Activated CD4-positive, CD25-positive, alpha-beta regulatory T cell treated with anti-CD3 and anti-CD28 coated beads, Interleukin-2, amount 50 U/mL, for 72 hours (primary cell): ENCODE results near the gene TFEB.

ENCODE experiments used
- DNase-seq: peaks from one replicate; pipeline ENCODE4 v3.0.0; 2021

TFEB gene

DNA sequence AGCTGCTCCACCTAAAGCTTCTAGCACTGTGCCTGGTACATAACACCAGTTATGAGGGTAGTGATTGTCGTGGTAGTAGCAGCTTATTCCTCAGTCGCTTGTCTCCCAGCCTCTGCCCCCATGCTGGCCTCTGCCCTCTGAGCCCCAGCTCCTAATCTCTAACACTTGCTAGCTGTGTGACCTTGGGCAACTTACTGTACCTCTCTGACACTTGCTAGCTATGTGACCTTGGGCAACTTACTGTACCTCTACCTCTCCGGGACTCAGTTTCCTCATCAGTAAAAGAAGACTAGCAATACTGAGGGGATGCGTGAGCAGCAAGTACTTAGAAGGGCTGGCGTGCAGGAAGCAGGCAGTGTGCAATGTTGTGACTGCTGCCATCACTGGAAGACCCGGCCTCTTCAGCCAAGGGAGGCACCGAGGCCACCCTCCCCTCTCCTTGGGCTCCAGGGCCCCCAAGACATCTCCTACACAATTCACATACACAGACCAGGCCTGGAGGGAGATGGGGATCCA, 87.3 kb downstream of the TFEB start:
- DNase-seq: no peak

DNA sequence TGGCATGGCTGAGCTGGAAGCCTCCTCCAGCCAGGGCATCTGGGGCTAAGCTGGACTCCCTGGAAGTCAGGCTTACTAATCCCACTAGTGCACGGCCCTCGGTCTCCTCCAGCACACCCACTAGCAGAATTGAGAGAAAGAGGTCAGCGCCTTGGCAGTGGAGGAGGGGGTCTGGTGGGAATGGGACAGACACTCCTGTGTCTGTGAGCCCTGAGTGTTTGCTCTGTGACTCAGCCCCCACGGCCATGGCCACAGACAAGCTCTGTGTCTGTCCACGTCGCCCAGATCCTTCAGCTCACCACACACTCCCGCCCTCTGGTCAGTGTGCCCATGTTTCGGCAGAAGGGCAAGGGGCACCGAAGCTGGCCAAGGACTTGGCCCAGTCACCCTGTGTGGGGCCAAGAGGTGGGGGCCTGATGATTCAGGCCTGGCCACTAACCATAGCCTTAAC, 88.3 kb downstream of the TFEB start:
- DNase-seq: no peak

- no peak for DNase-seq
Observed at GRCh38 chr6:41646026-41646795, 89.2 kb downstream of the TFEB start.

DNA sequence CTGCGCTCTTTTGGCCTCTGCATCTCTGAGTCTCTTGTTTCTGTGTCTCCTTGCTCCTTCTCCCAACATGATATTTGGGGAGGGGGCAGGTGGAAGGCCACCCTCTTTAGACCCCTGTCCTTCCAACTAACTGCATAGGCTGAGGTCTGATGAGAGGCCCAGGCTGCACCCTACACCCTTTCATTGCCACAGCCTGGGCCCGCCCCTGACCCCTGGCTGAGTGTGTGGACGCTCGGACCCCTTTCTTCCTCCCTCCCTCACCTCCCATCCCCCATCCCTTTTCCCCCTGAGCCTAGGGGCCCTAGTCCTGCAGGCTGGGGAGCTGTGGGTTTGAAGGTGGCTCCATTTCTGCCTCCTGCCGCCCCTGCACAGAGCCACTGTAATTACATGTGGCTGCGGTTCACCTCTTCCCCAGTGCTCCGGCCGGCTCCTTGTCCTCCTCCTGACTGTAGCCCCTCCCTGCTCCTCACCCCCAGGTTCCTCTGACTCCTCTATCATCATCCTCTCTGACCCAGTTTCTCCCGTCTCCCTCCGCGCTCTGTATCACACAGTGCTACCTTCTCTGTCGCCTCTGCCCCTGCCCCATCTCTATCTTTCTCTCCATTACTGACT, 90.3 kb downstream of the TFEB start:
- DNase-seq: no peak

DNA sequence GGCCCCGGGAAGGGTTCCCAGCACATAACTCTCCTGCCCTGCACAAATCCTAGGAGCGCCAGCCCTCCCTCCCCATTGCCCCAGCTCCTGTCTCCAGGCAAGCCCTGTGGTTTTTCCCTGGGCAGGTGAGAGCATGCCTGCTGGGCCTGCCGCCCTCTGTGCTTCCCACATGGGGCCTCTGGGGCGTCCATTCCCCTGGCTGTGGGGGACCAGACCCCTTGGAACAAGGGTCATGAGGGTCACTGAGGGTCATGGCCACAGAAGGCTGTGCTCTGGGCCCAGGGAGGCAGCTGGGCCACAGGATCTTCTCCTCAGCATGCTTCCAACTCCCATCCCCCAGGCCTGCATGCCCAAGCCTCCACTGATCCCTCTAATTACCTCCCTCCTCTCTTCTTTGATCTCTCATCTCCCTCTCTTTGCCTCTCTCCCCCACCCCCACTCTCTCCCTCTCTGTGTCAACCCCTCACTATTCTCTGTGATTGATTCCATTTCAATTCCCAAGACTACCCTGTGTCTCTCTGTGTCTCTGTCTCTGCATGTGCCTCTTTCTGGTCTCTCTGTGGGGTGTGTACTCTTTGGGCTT, 91.0 kb downstream of the TFEB start:
- DNase-seq: no peak

DNA sequence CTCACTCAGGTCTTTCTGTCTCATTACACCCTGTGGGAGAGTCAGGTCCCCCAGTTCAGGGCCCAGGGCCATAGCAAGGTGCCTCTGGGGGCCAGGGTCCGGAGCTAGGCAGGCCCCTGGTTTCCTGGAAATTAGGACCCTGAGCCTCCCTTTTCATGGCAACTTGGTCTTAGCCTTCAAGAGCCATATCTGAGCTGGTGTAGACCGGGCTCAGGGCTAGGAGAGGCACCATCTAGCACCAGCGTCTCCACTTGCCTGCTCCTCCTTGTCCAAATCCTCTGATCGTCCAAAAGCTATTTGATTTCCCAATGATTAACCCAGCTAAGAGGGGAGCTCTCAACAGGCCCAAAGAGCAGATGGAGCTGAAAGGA, 91.5 kb downstream of the TFEB start:
- DNase-seq: no peak

GRCh38 chr6:41642960-41643898, 92.2 kb downstream of the TFEB start:
- DNase-seq: no peak

GRCh38 chr6:41642090-41642959, 93.1 kb downstream of the TFEB start:
- DNase-seq: no peak

DNA sequence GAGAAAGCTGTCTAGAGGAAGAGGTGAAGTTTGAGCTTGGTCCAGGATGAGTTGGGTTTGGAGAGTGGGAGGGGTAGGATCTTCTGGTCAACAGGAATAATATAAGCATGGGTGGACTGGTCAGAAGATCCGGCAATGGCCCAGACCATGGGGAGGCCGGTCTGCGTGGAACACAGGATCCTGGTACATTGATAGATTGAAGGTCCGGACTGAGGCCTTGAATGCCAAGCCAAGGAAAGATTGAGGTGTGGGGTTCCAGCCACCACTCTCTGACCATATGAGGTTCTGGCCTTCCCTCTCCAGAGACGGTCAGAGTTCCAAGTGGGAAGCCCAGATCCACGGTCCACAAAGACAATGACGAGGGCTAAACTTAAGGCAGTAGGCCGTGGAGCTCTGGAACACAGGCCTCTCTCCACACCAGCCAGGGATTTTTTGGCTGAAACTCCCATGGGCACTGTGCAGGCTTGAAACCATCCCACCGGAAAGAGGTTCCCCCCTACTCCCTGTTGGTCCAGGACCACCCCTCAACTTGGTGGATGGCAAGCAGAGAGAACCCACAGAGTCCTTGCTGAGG, 94.0 kb downstream of the TFEB start:
- DNase-seq: no peak

DNA sequence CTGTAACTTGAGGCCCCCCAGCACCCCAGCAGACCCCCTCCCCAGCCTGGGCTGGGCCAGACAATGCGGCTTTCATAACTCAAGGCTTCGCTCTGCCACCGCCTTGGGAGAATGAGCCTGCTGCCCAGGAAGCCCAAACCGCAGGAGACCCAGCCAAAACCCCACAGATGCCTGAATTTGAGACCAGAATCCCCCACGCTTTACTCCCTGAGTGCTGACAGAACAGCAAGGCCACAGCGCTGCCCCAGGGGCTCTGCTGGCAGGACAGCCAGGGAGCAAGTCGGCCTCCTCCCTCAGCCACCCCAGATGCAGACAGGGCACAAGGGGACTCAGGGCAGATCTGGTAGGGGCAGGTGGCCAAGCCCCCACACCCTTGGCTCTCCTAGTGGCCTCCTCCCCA, 95.0 kb downstream of the TFEB start:
- DNase-seq: no peak

DNA sequence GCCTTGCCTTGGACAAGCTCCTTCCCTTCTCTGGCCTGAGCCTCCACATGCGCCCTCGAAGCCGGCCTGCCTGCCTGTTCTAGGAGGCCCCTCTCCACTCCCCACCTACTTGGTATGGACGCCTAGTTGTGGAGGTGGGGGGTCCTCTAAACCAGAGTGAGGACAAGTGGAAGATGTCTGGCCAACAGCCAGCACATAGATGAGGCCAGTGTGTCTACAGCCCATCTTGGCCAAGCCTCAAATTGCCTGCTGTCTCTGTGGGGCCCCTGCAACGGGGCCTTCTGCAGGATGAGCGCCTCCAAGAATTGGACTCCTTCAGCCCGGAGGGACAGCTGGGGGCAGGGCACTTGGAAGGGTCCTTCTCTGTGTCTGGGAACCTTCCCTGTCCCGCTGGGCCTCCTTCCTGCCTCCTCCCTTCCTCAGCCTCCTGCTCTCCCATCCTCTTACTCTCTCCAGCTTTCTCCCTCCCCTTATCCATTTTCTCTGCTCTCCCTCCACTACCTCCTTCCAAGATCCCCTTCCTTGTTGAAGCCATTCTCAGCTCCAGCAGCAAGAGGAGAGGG, 95.5 kb downstream of the TFEB start:
- DNase-seq: no peak

DNA sequence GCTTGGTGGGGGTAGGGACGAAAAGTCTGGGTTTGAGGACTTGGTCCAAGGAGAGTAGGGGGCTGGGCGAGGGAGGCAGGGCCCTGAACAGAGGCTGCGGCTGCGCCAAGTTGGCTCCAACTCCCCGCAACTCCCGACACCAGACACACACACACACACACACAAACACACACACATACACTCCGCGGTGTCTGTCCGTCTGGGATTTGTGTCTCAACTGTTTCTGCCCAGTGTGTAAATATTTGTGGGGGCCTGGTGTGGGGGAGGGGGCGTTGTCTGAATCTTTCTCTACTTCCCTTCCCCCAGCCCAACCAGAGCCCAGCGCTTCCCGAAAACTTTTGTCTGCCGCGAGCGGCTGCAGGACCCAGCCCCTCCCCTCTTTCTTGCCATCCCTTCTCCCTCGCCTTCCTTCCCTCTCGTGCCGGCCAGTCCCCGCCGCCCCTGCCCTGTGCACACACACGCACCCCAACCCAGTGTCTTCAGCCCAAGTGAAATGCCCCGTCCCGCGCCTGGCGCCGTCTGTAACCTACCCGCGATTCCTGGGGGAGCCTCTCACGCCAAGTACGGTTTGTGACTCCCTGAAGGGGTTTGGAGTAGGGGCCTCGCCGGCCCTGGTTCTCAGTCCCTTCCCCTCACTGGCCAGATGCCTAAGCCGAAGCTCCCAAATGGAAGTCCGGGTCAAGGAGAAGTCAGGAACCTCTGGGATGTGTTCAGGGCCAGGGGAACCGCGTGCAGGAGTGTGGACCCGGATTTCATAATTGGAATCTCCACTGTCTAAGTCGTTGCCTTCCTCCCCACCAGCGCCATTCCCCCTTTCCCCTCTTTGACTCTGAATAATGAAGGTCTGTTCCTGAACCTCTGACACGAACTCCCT, 96.2 kb downstream of the TFEB start:
- no peak for DNase-seq

GRCh38 chr6:41638002-41638934, 97.1 kb downstream of the TFEB start, which contains the start of gene MDFI:
Gene MDFI, plus strand, starts transcription at chr6:41638468. Its CDS starts 282 bp downstream, at chr6:41638750.
- no peak for DNase-seq

DNA sequence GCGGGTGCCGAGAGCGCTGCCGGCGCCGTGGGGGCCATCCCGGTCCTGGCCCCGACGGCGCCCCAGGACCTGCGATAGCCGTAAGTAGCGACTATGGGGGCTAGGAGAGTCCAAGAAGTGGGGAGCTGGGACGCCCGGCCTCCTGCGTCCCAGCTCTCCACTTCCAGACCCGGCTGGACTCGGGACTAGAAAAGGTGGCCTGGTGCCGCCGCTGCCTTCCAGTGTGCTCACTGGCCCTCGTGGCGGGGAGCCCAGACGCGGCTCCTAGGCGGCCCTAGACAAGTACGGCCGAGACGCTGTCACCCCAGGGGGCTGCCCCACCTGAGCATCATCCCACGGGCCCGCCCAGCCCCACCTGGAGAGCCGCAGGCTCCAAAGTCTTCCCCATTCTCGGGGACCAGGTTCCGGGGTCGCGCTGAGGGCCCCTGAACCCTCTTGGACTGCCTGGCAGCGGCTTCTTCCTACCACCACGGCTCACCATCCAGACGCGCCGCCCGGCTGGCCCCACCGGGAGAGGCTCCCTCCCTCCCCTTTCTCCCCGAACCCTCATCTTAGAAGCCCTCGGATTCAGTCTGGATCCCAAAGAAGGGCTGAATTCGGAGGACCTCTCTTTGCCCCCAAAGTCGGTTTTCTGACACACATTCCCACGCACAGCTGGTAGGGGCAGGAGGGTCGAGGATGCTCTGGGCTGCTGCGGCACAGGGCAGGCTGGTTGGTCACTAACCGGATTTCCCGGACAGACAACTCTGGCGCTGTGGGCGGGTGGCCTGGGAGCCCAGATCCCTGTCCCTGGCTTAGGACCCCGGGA, 98.0 kb downstream of the TFEB start:
- DNase-seq: no peak

GRCh38 chr6:41636833-41637193, 98.6 kb downstream of the TFEB start:
- no peak for DNase-seq

DNA sequence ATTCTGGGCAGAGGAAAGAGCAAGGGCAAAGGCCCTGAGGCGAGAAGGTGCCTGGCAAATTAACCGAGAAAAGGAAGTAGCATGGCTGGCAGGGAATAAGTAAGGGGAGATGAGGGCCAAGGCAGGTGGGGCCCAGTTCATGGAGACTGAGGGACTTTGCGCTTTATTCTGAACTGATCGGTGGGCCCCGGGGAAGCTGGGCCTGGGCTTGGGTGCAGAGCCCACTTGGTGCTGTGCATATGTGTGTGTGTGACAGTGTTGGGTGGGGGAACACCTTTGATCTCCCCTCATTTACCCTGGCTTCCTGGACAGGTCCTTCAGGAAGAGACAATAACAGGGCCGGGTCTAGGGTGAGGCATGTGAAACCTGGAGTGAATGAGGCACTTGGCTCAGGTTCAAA, 100.0 kb downstream of the TFEB start:
- no peak for DNase-seq

DNA sequence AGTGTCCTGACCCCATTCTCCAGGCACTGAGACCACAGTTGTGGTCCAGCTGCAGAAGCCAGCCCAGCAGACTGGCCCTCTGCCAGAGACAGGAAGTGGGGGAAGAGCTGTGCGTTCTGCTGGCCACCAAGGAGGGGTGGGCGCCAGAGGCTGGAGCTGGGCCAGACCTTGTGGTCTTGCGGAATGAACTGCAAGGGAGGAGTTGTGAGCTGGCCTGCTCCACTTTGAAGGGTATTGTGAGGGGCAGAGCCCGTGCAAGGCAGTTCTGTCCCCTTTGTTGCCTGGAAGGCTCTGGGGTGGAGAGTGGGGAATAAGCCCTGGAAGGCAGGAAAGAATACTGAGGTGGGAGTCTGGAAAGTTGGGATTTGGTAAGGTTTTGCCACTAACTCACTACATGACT, 100.8 kb downstream of the TFEB start:
- no peak for DNase-seq
